Gastrocnemius medialis (tissue), 4 donors: Measurements from ENCODE around the gene LMAN1.

Experiments used
- POLR2A ChIP-seq, 2 donors: fragments of 450-650 bp; IDR thresholded peaks; one replicate each; pipeline ENCODE4 v1.6.1; 2017; ENCODE audit warnings: antibody characterized with exemption in 2 of 2, mild to moderate bottlenecking in 2 of 2, moderate library complexity in 2 of 2
- TF ChIP-seq, protein P1 (sequence below), 5 experiments: fragments of 450-650 bp in 3 of 5; fragments of 200-600 bp in 2 of 5; sonication (generic) in 2 of 5; IDR thresholded peaks in 4 of 5; conservative IDR thresholded peaks in 1 of 5; 1 replicate in 4 of 5; 2 replicates in 1 of 5; pipeline ENCODE4 v1.5.1; 2016 to 2019; ENCODE audit warnings: antibody characterized with exemption in 5 of 5, mild to moderate bottlenecking in 3 of 5, moderate library complexity in 3 of 5

DNA sequence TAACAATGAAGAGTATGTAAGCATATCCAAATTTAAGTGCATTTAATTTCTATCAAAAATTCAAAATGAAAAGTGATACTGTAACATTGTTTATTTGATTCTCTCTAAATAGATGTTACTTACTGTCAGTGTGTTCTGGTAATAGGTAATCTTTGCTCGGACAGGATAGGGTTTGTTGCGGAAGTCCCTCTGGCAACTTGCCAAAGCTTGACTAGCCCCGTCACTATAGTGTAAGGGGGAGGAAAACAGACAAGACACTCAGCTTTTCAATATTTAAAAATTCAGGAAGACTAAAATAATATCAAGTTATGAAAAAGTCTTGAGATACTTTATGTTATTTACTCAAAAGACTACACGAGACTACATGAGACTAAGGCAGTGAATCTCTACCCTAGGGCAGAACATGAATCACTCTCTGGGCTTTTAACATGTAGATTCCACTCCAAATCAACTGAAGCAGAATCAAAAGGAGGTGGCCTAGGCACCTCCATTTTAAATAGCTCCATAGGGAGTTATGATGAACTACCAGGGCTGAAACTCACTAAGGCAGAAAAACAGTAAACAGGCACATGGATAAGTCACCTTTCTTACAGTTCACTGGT, 5.9 kb downstream of the LMAN1 start:
- TF ChIP-seq, protein P1, sequence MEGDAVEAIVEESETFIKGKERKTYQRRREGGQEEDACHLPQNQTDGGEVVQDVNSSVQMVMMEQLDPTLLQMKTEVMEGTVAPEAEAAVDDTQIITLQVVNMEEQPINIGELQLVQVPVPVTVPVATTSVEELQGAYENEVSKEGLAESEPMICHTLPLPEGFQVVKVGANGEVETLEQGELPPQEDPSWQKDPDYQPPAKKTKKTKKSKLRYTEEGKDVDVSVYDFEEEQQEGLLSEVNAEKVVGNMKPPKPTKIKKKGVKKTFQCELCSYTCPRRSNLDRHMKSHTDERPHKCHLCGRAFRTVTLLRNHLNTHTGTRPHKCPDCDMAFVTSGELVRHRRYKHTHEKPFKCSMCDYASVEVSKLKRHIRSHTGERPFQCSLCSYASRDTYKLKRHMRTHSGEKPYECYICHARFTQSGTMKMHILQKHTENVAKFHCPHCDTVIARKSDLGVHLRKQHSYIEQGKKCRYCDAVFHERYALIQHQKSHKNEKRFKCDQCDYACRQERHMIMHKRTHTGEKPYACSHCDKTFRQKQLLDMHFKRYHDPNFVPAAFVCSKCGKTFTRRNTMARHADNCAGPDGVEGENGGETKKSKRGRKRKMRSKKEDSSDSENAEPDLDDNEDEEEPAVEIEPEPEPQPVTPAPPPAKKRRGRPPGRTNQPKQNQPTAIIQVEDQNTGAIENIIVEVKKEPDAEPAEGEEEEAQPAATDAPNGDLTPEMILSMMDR (IDR thresholded peaks at IDR 0.05 in 4 of 5, conservative IDR thresholded peaks at IDR 0.05 in 1 of 5), result no peak
- no peak for TF ChIP-seq POLR2A (IDR thresholded peaks at IDR 0.05)
